ENCODE data around the gene MED17. TPM values are rescaled to one million over a fixed set of nuclear protein-coding genes. Genes with fewer than 3 reads are reported as not detected.

MED17 gene
- total RNA-seq, 1 donor from 2014 or later = 23.7 TPM

- DNase-seq (ENCODE audit: low read depth) (no peak), FAIRE-seq (no peak)
- Histone ChIP-seq H3K36me3 (ENCODE audit: control insufficient read depth, insufficient read depth, low read length) (no peaks in the 10 kb centered on the region), H3K4me3 (ENCODE audit: low read depth, low read length) (no peak overlapping the region), H3K27me3 (ENCODE audit: control insufficient read depth, insufficient read depth, low read length) (no peaks in the 10 kb centered on the region)
- TF ChIP-seq CTCF (IDR thresholded peaks at IDR 0.05; ENCODE audit: insufficient read depth, low read length, severe bottlenecking) = no peak
Measured at GRCh38 chr11:93821617-93822016, 37.5 kb downstream of the MED17 start.

- DNase-seq (ENCODE audit: low read depth) (peak; percentile 44), FAIRE-seq (no peak)
- no peaks in the 10 kb centered on the region for H3K27me3 ChIP-seq (ENCODE audit: control insufficient read depth, insufficient read depth, low read length)
- no peak overlapping the region for H3K4me3 ChIP-seq (ENCODE audit: low read depth, low read length)
- H3K36me3 ChIP-seq (ENCODE audit: control insufficient read depth, insufficient read depth, low read length) = no peaks in the 10 kb centered on the region
- no peak for TF ChIP-seq CTCF (IDR thresholded peaks at IDR 0.05; ENCODE audit: insufficient read depth, low read length, severe bottlenecking)
Measured at GRCh38 chr11:93822359-93822758, 38.3 kb downstream of the MED17 start.

- H3K36me3 ChIP-seq (ENCODE audit: control insufficient read depth, insufficient read depth, low read length) = no peaks in the 10 kb centered on the region
- no peaks in the 10 kb centered on the region for H3K27me3 ChIP-seq (ENCODE audit: control insufficient read depth, insufficient read depth, low read length)
- DNase-seq (ENCODE audit: low read depth) (no peak), FAIRE-seq (no peak)
- no peak for TF ChIP-seq CTCF (IDR thresholded peaks at IDR 0.05; ENCODE audit: insufficient read depth, low read length, severe bottlenecking)
- no peak overlapping the region for H3K4me3 ChIP-seq (ENCODE audit: low read depth, low read length)
Measured at GRCh38 chr11:93823210-93823609, 39.1 kb downstream of the MED17 start.

- Histone ChIP-seq H3K4me3 (ENCODE audit: low read depth, low read length) (no peak overlapping the region), H3K36me3 (ENCODE audit: control insufficient read depth, insufficient read depth, low read length) (no peaks in the 10 kb centered on the region), H3K27me3 (ENCODE audit: control insufficient read depth, insufficient read depth, low read length) (no peaks in the 10 kb centered on the region)
- no peak for TF ChIP-seq CTCF (IDR thresholded peaks at IDR 0.05; ENCODE audit: insufficient read depth, low read length, severe bottlenecking)
- DNase-seq (ENCODE audit: low read depth) = no peak
- no peak for FAIRE-seq
Measured at GRCh38 chr11:93827363-93827762, 43.3 kb downstream of the MED17 start.

- FAIRE-seq (no peak), DNase-seq (ENCODE audit: low read depth) (no peak)
- no peaks in the 10 kb centered on the region for H3K27me3 ChIP-seq (ENCODE audit: control insufficient read depth, insufficient read depth, low read length)
- TF ChIP-seq CTCF (IDR thresholded peaks at IDR 0.05; ENCODE audit: insufficient read depth, low read length, severe bottlenecking) = no peak
- no peaks in the 10 kb centered on the region for H3K36me3 ChIP-seq (ENCODE audit: control insufficient read depth, insufficient read depth, low read length)
- no peak overlapping the region for H3K4me3 ChIP-seq (ENCODE audit: low read depth, low read length)
Measured at GRCh38 chr11:93829598-93829997, 45.5 kb downstream of the MED17 start.

- no peak for FAIRE-seq
- TF ChIP-seq CTCF (IDR thresholded peaks at IDR 0.05; ENCODE audit: insufficient read depth, low read length, severe bottlenecking) = no peak
- H3K36me3 ChIP-seq (ENCODE audit: control insufficient read depth, insufficient read depth, low read length) = no peaks in the 10 kb centered on the region
- H3K4me3 ChIP-seq (ENCODE audit: low read depth, low read length) = no peak overlapping the region
- DNase-seq (ENCODE audit: low read depth) = no peak
- H3K27me3 ChIP-seq (ENCODE audit: control insufficient read depth, insufficient read depth, low read length) = no peaks in the 10 kb centered on the region
Measured at GRCh38 chr11:93831343-93832127, 47.5 kb downstream of the MED17 start.
